GM18499 (cell line): Measurements from ENCODE around the gene LHX4.

Source experiments
- ATAC-seq: cut with Tn5 transposase; IDR thresholded peaks from one replicate; pipeline ENCODE4 v1.9.1; 2021; ENCODE audit warnings: moderate number of reproducible peaks; ENCODE audit not compliant: insufficient read depth, unreplicated experiment

Gene LHX4

DNA sequence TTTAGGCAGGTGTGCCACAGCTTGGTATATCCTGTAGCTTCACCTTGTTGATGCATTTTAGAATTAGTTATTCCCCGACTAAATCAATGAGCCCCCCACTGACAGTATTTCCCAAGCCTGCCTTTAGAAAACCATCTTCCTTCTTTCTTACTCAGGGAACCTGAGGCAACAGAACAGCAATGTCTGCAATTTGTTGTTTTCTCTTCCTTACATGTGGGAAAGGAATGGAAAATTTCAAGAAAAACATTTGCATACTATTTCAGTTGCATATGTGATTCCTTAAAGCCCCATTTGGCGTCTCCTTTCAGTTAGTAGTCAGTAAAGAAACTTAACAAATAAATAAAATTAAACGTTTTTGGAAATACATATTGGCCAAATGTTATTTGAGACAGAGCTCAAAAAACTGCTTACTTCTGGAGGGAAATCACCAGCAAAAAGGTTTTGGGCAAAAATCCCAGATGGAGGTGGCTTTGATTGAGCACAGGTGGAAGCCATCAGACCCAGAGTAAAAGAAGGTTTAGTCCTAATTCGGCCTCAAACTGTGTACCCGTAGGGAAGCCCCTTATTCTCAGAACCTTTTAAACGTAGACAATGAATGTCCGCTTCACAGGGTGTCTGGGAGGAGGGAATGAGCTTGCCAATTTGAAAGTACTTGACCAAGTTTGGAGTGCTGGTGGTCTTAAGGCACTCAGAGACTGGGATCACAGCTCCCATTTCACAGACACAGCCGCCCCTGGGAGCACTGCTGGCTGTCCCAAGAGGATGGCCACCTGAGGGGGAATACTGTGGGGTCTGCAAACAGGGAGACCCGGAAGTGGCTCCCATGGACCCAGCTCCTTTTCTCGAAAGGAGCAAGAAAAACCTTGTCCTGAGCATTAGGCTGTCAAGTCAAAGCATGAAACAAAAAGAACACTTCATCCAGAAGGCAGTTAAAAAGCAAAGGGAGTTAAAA lies 9.4 kb downstream of the LHX4 start:
- no peak for ATAC-seq

DNA sequence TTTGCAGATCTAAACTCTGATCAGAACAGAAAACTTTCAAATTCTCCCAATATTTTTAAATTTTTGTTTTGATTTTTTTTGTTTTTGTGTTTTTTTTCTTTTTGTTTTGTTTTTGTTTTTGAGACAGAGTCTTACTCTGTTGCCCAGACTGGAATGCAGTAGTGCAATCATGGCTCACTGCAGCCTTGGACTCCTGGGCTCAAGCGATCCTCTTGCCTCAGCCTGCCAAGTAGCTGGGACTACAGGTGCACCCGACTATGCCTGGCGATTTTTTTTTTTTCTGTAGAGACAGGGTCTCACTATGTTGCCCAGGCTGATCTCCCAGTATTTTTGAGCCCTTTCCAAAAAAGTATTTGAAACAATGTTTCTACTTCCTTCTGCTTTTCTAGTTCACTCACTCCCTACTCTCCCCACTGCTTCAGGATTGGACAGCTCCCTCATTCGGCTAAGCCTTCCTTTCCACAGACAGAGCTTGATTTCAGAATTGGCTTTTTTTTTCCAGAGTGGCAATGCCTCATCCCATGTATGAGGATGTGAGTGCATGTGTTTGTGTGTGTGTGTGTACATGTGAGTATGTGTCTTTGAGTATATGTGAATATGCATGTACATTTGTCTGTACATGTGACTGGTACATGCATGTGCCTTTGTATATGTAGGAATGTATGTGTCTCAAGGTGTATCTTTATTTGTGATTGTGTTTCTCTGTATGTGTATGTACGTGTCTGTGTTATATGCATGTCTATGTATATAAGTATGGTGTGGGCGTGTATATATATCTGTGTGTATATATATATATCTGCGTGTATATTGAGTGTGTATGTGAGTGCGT lies 11.9 kb downstream of the LHX4 start:
- ATAC-seq, result no peak

DNA sequence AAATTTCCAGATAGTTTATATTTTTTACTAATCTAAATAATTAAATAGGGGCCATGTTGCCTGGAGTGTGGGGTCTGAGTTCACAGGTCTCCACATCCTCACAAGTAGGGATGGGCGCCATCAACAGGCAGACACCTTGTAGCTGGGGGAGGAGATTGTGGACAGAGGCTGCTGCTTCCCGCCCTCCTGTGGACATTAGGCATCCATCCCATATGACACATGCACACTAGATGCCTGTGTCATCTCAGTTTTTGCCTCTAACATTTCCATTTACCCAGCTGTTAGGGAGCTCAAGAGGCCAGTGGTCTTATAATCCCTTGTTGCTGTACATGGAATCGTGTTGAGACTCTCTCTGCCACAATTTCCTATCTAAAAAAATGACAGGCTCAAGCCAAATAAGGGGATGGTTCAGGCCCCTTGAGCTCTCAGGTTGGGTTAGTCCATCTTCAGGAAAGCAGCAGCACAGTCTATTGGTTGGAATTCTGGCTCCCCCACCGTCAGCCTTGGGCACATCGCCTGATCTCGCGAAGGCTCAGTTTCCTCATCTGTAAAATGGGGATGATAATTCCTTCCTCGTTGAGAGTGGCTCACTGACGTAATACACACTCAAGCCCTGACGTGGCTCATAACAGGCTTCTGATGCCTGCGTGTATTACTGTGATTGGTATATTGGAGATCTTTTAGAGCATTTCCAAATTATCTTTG lies 13.6 kb downstream of the LHX4 start:
- no peak for ATAC-seq

DNA sequence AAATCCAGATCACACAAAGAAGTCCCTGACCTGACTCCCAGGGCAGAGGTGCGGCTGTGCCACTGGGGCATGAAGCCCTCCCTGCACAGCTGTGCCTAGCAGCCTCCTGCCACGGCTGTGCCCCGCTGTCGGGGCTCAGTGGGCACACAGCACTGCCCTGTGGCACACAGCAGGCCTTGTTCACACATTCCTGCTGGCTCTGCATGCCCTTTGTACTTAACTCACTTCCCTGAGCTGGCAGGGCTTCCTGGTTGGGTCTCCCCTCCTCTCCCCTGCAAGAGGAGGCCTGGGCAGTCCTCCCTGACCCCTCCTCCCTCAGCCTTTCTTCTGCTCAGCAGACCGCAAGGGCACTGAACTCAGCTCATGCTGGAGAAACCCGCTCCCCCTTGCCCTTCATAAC lies 14.8 kb downstream of the LHX4 start:
- ATAC-seq, result no peak

DNA sequence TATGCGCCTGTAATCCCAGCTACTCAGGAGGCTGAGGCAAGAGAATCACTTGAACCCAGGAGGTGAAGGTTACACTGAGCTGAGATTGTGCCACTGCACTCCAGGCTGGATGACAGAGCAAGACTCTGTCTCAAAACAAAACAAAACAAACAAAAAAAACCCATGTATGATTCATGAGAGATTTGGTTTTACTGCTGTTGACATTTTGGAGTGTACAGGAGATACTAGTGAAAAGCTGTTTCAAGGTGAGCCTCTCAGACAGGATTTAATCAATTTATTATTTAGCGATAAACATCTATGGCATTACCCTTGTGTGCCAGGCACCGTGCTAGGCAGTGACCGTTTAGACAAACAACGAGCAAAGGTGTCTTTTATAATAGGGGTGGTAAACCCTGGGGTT lies 16.5 kb downstream of the LHX4 start:
- no peak for ATAC-seq

DNA sequence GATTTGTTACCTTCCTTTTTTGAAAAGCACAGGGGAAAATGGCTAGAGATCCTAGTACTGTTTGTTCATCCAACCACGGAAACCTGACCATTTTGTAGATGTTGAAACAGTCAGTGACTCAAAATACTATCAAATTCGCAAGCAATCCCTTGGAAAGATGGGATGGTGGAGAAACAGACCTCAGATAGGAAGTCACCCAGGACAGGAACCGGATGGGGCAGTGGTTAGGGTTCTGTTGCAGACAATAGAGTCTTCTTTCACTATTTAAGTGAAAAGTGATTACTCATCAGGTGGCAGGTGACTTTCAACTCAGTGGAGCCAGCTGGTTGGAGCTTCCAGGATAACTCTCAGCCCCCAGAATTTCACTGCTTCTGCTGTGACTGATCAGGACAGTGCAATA lies 17.0 kb downstream of the LHX4 start:
- ATAC-seq, result no peak

DNA sequence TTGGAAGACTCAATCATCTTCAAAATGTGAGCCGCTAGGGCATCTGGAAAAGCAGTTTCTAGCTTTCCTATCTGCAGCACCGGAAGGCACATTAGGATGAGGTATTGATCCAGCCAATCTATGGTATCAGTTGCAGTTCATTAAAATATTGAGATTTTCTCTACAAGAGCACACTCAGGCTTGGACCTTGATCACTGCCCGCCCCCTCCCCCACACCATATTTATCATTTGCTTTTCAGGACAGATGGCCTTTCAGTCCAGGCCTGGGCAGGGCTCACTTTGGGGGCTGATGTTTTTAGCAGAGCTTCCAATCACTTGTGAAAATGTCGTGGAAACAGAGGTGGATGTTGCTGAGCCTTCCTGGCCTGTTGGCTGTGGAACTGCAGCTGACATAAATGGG lies 17.5 kb downstream of the LHX4 start:
- no peak for ATAC-seq

DNA sequence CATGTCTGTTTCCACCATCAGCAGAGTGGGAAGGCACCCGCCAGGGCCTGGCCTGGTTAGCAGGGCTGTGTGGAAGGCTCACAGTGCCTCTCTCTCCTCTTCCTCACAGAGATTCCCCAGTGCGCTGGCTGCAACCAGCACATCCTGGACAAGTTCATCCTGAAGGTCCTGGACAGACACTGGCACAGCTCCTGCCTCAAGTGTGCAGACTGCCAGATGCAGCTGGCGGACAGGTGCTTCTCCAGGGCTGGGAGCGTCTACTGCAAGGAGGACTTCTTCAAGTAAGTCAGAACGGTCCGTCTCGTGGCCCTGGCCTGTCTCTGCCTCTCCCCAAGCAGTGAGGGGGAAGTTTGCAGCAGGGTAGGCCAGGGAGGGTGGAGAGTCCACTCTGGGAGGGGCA lies 18.1 kb downstream of the LHX4 start:
- no peak for ATAC-seq

DNA sequence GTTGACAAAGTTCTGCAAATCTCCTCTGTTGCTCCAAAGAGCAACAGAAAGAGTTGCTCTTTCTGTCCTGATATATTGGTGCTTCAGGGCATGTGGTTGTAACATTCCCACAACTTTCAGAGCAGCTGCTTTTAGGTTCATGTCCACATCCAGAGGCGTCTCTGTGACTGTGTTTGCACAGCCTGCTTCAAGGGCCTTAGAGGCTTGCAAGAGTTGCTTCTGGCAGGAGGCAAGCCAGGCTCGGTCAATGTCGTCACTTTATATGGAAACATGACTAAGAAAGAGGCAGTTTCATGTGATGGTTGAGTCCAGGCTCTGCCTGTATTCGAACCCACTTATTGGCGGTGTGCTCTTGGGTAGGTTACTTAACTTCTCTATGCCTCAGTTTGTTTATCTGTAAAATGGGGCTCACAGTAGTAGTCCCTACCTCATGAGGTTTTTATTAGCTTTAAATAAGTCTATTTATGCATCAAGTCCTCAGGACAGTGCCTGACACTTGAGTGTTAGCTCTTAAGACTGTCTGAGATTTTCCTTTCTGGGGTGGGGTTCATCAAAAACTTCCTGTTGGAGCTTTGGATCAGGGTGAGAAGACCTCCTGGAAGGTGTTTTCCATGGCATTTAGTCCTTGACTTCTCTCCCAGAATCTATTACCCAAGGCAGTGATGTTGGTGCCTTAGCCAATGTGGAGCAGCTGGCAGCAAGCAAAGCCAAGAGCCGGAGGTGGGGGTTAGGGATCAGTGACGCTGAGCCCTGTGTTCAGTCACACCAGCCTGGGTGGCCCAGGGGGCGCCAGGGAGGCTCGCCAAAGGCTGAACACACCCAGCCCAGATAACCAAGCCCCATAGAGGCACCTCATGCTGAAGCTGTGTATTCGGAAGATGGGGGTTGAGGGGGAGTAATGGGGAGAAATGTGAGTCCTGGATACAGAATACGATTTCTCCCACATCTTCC lies 18.9 kb downstream of the LHX4 start:
- no peak for ATAC-seq

DNA sequence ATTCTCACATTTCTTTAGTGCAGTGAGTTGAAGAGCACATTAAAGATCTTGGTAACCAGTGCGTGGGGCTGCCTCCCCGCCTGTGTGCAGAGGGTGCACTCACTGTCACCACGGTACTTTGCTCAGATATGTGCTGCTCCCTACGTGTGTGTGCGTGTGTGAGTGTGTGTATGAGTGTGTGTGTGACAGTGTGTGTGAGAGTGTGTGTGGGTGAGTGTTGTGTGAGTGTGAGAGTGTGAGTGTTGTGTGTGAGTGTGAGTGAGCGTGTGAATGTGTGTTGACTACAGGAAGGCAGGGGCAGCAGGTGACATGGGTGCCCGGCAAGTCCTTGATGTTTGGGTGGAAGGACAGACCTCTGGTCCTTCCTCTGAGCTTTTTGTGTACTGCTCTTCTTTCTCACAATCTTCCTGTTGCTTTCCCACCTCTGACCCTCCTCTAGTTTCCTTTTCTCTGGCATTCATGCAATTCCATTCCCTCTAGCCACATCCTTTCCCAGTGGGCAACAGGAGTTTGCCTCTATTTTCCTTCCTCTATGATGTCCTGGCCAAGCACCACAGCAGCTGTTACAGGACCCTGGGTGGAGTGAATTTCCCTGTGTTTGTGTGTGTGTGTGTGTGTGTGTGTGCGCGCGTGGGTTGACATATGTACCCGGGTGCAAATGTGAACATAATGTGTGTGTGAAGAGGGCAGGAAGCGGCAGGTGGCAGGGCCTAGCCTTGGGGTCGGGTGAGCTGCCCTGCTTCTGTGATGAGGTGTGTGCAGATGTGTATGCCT lies 19.8 kb downstream of the LHX4 start:
- no peak for ATAC-seq

DNA sequence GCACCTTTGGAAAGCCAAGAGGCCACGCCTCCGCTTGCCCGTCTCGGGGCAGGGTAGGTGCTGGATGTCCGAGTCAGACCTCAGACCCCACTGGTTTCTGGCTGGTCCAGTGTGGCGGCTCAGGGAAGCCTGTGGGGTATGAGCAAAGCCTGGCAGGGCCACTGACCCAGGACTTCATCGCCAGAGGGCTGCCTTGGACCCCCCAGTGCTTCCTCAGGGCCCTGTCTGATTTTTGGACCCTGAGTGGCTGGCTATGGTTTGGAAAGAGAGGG lies 20.4 kb downstream of the LHX4 start:
- ATAC-seq, result no peak

DNA sequence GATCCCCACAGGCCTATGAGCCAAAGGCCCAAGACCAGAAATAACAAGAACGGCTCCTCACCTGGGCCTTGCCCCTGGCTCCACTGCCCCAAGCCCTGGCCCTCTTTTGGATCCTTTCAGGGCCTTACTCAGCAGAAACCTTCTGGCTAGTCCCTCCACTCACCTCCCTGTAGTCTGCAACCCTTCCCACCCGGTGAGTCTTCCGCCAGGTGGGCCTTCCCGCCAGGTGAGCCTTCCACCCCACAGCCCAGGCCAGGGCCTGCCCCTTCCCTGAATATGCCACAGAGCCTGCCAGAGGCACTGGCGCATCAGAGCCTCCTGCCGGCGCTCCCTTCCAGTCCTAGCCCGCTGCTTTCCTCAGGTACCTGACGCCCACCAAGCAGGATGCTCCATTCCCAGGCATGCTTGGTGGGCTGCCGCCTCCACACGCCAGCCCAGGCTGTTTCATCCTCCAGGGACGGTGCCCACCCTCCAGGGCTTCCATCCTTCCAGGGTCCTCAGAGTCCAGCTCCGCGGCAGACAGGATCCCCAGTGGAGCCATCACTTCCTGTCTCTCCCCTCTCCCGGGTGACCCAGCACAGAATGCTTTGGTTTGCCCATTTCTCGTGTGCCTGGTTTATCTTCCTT lies 20.9 kb downstream of the LHX4 start:
- no peak for ATAC-seq

DNA sequence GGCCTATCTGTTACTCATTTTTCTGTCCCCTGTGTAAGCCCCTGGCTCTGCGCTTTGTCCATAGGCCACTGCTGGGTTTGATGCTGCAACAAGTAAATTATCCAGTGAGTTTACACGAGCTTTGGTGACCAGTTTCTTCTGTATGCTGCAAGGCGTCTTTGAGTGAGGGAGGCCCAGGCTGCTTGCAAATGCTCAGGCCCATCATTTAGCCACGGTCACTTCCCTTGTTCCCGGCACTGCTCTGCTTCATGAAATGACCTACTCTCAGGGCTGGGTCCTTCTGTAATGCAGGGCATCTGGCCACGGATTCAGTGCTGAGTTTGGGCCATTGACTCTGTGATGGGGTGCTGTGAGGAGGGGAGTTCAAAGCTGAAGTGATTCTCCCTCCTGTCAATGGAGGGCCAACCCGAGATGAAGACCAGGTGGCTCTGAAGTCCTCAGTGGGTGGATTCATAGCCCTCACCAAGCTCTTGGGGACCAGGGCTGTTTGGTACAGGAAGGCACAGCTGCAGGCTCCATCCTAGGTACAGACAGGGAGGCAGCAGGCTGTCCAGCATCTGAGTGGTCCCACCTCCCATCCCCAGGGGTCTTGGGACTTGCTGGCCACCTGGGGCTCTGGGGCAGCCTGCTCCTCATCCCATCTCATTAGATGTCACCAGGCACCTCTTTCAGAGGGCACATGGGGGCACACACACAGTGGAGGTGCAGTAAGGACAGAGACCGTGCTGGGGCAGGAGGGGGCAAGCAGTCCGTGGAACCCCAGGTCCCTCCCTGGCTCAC lies 21.7 kb downstream of the LHX4 start:
- no peak for ATAC-seq

DNA sequence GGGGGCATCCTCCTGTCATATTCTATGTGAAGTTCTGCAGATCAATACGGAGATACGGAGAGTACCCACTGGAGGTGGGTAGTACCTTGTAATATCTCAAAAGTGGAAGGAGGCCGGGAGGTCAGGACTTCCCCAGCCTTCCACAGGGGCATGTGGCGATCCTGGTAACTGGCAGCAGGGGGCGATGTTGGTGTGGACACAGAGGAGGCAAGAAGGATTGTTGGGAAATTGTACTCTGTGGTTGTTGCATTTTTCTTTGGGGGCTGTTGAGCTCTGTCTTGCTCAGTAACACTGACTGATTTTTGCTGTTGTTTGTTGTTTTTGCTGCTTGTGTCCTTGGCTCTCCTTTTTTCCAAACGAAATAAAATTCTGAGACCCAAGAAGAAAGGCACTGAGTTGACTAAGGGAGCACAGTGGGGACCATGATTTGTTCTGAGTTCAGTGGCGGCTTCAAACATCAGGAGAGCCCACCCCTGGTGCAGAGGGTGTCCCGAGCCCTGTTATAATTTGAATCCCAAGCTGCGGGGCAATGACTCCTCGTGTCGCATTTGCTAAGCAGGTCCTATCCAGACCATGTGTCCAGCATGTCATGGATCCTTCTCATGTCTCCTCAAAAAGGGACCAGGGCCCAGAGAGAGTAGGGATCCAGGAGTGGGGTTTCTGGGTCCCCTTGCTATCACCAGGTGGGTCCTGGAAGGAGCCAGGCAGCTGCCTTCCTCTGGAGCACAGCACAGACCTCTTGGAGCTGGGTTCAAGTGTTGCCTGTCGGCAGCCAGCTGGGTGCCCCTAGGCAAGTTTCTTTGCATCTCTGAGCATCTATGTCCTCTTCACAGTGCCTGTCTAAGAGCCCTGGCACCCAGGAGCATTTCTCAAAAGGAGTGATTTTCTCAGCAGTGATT lies 22.8 kb downstream of the LHX4 start:
- ATAC-seq, result no peak

DNA sequence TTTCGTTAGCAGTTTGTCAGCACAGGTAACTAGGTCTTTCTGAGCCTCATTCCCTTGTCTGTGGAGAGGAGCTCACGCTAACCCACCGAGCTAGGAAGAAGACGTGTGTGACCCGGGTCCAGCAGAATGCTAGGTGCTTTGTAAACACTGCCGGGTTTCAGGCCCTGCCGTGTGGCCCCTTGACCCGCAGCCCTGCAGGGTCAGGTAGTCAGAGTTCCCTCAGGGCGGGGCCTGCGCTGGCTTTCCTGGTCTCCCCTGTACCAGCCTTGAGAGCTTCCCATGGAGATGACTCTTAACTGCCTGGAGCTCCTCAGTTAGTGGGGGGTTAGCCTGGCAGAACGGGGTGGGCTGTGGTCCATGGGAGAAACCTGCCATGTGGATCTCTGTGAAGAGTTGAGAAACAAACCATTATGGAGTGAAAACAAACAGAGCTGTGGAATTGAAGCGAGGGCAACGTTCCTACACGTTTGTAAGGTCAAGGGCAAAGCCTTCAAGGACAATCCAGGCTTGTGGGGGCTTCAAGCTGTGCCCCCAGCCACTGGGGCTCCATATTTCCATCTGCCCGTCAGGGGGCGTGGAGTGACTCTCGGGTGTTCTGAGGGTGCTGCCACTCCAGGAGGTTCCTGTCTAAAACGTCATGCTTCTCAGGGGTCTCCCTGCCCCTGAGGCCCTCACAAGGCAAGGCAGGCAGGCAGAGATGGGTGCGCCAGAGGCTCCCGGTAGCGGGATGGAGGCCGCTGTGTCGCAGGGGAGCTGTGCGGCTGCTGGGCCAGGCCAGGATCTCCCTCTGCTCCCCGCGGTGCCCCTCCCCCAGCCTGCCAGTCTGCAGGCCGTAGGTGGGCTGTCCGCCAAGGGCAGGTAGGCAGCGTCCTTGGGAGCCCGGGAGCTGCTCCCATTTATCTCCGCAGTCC lies 23.8 kb downstream of the LHX4 start:
- no peak for ATAC-seq

DNA sequence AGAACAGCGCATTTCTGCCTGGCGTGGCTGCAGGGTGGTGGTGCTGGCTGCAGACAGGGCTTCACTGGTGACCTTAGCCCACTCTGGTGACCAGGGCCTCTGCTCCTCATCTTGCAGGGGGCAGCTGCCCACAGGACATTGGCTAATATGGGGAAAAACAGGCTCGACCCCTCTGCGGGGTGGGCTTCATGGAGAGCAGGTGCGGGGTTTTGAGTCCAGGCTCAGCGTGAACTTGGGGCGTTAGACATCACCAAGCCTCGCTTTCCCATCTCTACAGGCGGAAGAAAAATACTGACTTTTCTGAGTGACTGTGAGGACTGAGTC lies 24.4 kb downstream of the LHX4 start:
- ATAC-seq, result no peak
